Inflammatory macrophage treated with lipopolysaccharide for 4 hours (primary cell): ENCODE results near the gene PARD3.

ENCODE experiments used
- DNase-seq: peaks from one replicate; pipeline ENCODE4 v3.0.0-alpha.2; 2020

PARD3 gene

DNA sequence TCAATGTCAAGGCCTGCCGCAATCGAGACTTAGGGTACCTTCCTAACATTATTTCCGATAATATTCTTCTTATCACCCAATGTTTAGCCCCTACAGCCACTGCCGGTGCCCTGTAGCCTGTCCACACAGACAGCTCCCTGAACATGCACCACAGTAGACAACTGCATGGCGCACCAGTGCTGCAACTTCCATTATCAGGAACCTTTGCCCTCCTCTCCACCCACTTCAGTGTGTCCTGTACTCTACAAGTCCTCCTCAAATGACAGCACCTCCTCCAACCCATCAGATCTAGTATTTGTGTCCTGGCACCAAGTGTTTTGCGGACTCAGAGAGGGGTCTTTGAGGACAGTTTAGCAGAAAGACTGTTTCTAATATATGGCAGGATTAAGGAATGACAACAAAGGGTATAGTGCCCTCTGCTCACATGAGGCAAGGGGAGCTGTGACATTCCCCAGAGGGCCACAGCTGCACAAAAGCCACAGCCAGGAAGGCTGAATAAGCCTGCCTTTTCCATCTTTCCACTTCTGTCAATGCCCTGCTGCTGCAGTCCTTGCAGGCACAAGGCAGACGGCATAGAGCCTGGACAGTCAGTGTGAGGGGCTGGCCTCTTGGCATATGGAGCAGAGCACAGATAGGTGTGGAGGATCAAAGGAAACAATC is 335.4 kb downstream of the PARD3 start:
- no peak for DNase-seq

GRCh38 chr10:34477249-34477648 is 337.8 kb downstream of the PARD3 start:
- no peak for DNase-seq

DNA sequence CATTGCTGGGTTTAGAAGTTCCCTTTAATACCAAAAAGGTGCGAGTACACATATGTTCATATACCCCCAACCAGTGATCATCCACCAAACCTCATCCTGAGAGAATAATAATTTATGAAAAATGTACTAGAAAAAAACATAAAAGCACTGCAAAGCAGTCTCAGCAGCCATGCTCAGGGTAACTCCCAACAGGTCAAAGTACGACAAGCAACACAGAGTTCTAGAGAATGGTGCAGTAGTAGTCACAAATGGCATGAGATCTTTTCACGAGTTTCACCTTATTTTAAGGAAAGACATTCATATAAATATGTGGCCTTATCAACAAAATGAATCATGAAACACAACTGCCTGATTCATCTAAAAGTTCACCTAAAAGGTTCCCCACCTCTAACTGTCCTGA is 338.5 kb downstream of the PARD3 start:
- no peak for DNase-seq

DNA sequence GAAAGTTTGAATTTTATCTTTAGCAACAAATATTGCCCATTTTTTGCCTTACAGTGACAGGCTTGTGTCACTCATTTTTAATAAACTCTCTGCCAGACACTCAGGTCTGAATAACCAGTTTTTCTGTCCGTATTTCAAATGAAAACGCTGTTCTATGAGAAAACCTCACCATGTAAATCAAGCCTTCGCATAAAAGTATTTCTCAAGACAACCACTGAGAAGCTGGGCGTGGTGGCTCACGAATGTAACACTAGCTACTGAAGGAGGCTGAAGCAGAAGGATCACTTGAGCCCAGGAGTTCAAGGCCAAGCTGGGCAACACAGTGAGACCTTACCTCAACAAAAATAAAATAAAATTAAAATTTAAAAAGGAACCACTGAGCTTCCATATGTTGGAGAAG is 339.3 kb downstream of the PARD3 start:
- no peak for DNase-seq

DNA sequence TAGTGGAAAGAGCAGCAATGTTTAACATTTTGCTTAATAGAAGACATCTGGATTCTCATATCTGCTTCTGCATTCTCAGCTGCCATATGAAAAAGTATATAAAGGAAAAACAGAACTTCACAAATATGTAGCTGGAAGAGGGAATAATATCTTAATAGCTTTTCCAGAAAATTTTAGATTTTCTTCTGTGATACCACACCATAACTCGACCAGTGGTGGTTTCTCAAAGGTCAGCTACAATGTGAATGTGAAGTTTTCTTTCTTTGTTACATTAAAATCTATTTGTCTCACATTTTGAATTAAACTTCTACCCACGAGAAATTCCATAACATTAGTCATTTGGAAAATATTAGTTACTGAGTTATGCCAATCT is 339.8 kb downstream of the PARD3 start:
- DNase-seq: no peak

GRCh38 chr10:34474555-34475273 is 340.4 kb downstream of the PARD3 start:
- no peak for DNase-seq

- peak; percentile 16 for DNase-seq
These were observed 341.1 kb downstream of the PARD3 start for GRCh38 chr10:34474009-34474376.

DNA sequence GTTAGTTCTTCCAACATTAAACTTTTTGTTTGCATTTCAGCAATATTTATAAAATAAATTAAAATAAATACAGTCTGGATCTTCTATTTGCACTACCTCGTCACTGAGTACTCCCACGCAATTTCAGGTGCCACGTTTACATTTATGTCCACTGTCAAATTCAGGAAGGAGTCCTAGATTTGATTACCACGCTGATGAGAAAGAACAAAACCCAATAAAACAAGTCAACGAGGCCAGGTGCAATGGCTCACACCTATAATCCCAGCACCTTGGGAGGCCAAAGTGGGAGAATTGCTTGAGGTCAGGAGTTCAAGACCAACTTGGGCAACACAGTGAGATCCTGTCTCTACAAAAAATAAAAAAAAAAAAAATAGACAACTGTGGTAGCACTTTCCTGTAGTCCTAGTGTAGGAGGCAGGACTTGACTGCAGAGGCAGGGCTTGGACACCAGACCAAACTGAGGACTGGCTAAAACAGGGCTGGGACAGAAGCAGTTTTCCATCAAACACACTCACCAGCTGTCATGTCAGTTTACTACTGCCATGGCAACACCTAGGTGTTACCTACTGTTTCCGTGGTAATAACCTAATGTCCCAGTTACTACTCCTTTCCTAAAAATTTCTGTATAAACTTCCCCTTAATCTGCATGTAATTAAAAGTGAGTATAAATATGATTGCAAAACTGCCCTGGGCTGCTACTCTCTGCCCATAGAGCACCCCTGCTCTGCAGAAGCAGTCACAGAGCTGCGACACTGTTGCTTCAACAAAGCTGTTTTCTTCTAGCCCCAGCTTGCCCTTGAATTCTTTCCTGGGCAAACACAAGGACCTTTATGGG is 341.7 kb downstream of the PARD3 start:
- no peak for DNase-seq

DNA sequence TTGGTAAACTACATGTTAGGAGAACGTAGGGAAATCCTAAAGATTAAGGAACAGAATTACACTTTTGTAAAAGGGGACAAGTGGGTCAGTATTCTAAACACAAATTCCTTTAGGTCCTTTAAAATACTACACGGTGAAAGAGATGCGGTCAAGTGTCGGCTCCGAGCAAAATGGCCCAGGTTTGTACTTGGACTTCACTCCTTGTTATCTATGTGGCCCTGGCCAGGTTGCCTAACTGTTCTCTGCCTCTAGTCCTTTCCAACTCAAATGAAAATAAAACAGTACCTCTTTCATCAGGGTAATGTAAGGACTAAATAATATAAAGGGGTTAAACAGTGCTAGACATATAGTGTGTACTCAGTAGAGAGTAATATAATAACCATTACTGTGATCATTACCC is 344.8 kb downstream of the PARD3 start:
- no peak for DNase-seq

DNA sequence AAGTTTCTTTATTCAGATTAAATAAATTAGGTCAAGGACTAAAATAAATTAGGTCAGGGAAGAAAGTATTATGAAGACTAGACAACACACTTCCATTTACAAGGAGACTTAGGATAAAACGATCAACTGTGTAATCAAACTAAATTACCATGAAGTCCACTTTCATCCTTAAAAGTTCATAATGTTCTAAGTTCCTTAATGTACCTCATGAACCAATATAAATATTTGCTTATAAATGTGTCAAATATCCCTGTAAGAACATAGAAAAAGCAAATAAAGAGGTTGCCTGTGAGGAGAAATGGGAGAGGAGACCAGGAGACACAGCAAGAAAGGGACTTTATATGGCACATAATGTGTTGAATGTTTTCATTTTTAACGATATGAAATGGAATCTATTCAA is 345.6 kb downstream of the PARD3 start:
- DNase-seq: no peak

GRCh38 chr10:34467902-34468301 is 347.2 kb downstream of the PARD3 start:
- DNase-seq: no peak

DNA sequence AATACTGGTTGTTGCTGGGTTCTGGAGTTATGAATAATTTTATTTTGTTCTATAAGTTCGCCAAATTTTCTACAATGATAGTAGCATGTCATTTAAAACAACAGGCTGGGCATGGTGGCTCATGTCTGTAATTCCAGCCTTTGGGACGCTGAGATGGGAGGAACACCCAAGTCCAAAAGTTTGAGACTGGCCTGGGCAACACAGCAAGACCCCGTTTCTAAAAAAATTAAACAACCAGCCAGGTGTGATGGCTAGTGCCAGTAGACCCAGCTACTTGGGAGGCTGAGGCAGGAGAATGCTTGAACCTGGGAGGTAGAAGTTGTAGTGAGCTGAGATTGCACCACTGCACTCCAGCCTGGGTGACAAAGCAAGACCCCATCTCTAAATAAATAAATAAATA is 347.7 kb downstream of the PARD3 start:
- DNase-seq: no peak

DNA sequence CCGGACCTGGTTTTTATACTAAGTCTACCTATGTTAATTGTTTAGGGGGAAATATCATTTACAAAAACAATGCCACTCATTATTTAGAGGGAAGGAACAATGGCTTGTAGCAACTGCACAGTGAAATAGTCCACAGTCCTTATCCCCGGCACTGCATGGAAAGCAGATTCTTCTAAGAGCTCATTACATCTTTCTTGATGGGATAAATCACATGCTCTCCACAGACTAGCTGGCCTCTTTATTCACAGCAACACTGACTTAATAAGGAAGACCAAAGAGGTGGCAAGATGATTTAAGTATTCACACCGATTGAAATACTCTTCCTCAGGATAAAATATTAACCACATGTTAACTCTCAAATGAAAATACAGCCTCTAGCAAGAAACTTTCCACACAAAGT is 349.4 kb downstream of the PARD3 start:
- DNase-seq: no peak

DNA sequence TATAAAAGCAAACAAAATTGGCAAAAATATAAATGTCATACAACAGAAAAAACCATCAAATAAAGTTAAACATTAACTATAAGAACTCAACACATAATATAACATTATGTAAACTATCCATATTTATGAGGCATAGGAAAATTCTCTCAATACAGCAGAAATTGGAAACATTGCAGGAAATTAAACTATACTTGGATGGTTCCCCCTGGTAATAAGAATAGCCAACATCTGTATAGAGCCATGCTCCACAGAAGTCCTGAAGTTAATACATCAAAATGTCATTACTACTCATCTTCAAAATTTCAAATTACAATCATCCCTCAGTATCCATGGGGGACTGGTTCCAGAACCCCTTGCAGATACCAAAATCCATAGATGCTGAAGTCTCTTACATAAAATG is 350.5 kb downstream of the PARD3 start:
- no peak for DNase-seq

DNA sequence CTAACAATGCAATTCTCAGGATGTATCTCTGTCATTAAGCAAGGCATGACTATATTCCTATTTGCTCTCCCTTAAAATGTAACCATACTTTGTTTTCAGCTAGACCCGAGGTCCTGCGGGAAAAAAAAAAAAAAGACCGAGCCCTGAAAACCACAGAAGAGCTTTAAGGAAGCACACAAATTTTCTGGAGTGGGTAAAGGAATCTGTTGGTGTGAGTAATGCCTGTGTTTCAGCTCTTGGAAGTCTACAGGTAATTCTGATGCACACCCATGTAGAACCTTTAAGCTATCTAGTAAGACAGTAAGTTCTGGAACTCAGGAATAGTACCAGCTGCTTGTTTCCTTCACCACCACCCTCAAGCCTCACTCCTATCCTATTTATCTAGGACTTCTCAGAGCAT is 351.1 kb downstream of the PARD3 start:
- DNase-seq: no peak

DNA sequence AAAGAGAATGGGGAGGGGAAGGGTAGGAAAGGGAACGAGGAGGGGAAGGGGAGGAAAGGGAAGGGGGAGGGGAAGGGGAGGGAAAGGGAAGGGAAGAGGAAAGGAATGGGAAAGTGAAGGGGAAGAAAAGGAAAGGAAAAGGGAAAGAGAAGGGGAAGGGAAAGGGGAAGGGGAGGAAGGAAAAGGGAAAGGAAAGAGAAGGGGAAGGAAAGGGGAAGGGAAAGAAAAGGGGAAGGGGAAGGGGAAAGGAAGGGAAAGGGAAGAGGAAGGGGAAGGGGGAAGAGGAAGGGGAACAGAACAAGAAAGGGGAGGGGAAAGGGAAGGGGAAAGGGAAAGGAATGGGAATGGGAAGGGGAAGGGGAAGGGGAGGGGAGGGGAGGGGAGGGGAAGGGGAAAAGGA is 352.1 kb downstream of the PARD3 start:
- no peak for DNase-seq

- no peak for DNase-seq
These were observed 353.0 kb downstream of the PARD3 start for GRCh38 chr10:34462056-34462455.

GRCh38 chr10:34454590-34455261 is 360.4 kb downstream of the PARD3 start:
- no peak for DNase-seq

GRCh38 chr10:34449836-34450235 is 365.3 kb downstream of the PARD3 start:
- DNase-seq: no peak

- DNase-seq: no peak
These were observed 369.0 kb downstream of the PARD3 start for GRCh38 chr10:34446049-34446448.

GRCh38 chr10:34444223-34445183 is 370.6 kb downstream of the PARD3 start:
- DNase-seq: peak; percentile 3

- peak; percentile 54 for DNase-seq
These were observed 375.7 kb downstream of the PARD3 start for GRCh38 chr10:34439386-34439785.
